HG02884 (cell line): ENCODE results near the gene EPHB3.
"Not testable (repeated sequence)": the region's sequence is repeated elsewhere in the genome, so short reads cannot be mapped to it uniquely, and the experiment has no call there.

ENCODE experiments used
- ATAC-seq: cut with Tn5 transposase; IDR thresholded peaks from one replicate; pipeline ENCODE4 v1.9.1; 2021; ENCODE audit warnings: mild to moderate bottlenecking, moderate library complexity; ENCODE audit not compliant: unreplicated experiment

Gene EPHB3

DNA sequence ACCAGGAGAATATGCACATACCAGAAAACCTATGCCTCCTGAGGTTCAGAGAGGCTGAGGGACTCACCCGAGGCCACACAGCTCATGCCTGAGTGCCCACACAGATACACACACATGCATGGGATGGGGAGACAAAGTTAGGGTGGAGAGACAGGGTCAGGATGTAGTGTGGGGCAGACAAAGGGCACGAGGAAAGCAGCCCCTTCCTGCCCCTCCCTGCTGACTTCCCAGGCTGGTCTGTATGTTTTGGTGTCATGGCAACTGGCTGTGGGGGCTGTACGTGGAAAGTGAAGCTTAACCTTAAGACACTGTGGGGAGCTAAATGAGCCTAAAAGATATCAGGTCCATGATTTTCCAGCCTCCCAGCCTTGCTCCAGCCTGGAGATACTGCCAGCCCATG, 57.8 kb downstream of the EPHB3 start:
- ATAC-seq: no peak

- no peak for ATAC-seq
These were observed 58.3 kb downstream of the EPHB3 start for GRCh38 chr3:184619787-184620430.

GRCh38 chr3:184620475-184621119, 59.0 kb downstream of the EPHB3 start:
- ATAC-seq: no peak

GRCh38 chr3:184622156-184622555, 60.6 kb downstream of the EPHB3 start:
- not testable (repeated sequence) for ATAC-seq

DNA sequence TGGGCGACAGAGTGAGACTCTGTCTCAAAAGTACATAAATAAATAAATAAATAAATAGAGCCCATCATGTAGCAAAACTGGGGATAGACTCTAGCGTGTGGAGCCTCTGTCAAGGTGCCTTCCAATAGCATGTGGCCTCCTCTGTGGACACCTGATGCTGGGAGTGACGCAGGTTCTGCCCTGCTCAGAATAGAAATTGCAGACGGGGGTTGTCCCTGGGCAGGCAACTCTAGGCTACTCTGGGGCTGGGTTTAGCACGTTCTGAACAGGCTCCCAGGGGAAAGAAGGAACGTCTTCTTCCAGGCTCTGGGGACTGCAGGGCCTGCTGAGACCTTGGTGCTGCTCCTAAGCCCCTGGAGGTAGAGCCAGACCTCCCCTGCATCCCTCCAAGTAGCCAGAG, 65.3 kb downstream of the EPHB3 start:
- no peak for ATAC-seq

GRCh38 chr3:184629555-184630160, 68.1 kb downstream of the EPHB3 start:
- no peak for ATAC-seq

DNA sequence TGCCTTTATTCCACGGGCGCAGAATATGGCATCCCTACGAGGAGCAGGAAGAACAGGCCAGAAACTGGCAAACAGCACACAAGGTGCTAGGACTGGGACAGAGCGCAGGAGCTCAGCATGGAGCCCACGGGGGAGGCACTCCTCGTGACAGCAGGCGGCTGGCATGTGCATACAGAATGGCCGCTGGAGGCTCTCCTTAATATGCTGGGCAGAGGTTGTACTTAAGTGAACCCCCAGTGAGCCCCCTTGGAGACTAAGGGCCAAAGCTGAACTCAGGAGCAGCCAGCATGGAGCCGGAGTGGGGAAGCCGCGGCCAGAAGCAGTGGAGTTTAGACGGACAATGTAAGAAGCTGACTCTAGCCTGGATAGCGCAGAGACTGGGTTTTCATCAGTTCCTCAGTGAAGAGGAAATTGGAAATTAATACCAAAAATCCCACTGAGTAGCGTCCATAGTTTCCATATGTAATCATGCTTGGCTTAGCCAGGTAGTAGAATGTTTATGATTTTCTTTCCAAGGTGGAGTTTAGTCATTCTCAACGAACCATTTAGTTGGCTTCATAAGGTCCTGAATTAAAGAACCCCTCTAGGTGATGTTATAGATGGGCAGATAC, 69.4 kb downstream of the EPHB3 start:
- ATAC-seq: no peak

GRCh38 chr3:184631472-184631861, 69.9 kb downstream of the EPHB3 start:
- no peak for ATAC-seq
